GM18867 (cell line): ENCODE measurements around the gene AKAP8.
A peak's percentile ranks its signal among the peaks of the same experiment; 100 is the strongest.
"Not testable (repeated sequence)": the region's sequence is repeated elsewhere in the genome, so short reads cannot be mapped to it uniquely, and the experiment has no call there.

ENCODE experiments used
- ATAC-seq: cut with Tn5 transposase; IDR thresholded peaks from one replicate; pipeline ENCODE4 v1.9.1; 2021; ENCODE audit warnings: mild to moderate bottlenecking, moderate library complexity; ENCODE audit not compliant: unreplicated experiment

AKAP8 gene

GRCh38 chr19:15337202-15337601 lies 42.4 kb downstream of the AKAP8 start:
- ATAC-seq: no peak

DNA sequence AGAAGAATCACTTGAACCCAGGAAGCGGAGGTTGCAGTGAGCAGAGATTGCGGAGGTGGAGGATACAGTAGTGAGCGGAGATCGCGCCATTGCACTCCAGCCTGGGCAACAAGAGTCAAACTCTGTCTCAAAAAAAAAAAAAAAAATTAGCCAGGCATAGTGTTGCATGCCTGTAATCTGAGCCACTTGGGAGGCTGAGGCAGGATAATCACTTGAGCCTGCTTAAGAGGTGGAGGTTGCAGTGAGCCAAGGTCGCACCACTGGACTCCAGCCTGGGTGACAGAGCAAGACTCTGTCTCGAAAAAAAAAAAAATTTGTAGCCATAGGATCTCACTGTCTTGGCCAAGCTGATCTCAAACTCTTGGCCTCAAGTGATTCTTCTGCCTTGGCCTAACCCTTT lies 43.6 kb downstream of the AKAP8 start:
- not testable (repeated sequence) for ATAC-seq

DNA sequence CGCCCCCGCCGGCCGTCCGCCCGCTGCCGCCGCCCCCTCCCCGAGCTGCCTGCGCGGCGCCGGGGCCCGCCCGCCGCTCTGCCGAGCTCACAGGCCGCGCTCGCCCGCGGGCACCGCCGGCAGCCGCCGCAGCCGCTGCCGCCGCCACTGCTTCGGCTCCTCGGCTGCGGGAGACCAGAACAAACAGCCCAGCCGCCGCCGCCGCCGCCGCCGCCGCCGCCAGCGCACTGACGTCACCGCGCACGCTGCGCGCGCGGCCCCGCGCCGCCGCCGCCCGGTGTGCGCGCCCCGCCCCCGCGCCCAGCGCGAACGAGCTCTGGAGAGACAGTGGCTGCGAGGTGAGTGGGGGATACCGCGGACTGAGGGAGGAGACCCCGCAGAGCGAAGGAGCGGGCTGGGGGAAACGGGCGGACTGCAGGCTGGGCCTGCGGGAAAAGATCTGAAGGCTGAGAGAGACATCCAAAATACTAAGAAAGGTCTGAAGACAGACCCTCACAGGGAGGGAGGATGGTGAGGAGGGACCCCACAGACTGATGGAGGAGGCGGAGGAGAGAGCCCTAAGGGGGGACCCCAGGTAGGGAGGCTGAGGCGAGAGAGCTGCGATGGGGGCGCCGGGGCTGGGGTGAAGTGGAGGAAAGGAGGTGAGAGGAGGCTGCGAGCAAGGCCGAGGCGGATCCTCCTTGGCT lies 47.1 kb downstream of the AKAP8 start, which contains the start of gene BRD4:
TSS of gene BRD4 (minus strand) at position 229 of the 686 bp plus-strand sequence. CDS start 59,440 bp downstream, outside the sequence.
- peak; percentile 46 for ATAC-seq

DNA sequence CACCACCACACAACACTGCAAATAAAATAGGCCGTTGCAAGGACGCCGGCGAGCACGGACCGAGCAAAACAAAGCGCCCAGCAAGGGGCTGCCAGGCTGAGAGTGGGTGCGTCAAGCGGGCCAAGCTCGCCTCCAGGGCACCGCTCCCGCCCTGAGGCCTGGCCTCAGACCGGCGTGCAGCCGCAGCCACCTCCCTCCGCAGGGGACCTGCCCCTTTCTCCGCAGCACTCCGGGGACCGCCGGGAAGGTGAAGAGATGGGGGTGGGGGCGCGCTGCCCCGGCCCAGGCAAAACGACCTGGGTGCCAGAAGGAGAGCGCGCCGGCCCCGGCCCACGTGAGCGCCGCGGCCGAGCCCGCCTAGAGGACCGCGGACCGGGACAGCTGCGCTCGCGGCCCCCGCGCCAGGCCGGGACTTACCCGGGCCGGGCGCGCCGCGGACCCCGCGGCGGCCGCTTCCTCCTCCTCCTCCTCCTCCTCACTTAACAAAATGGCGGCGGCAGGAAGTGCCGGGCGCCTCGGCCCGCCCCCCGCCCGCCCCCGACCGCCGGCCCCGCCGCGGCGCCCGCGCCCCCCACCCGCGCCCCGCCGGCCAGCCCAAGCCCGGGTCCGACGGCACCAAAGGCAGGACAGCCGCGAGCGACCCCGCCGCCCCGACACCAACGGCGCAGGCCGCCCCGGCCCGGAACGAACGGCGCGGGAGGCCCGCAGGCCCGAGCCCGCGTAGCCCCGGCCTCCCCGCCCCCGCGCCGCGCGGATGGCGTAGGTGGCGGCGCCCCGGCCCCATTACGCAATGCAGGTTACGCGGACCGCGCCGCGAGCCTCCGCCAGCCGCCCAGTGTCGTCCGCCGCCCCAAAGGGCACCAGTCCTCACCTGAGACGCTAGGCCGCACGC lies 47.9 kb downstream of the AKAP8 start:
- peak; percentile 35 for ATAC-seq

DNA sequence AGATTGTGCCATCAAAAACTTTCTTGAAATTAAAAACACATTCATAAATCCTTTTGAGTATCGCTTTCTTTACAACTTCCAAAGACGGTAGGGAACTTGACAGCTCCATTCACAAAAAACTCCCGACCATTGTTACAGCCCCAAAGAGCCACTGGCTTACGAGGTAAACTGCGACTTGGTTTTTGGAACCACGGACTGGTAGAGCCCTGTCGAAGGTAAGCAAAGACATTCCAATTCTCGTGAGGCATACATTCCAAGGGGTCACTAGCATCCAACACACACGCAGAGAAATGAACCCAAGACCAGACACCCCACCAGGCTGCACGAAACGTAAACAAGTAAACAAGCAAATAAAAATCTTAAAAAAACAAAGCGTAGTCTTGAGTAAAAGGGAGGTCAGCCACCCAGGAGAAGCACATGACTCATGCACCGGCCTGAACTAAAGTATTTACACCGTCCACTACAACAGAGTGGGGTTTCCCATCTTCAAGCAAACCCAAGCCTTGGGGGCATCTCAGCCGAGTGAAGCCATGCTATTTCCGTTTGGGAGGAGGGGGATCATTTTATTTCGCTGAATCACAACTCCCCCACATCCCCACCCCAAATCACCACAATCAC lies 48.7 kb downstream of the AKAP8 start:
- no peak for ATAC-seq

- ATAC-seq: no peak
Observed at GRCh38 chr19:15328312-15328711, 51.3 kb downstream of the AKAP8 start.

DNA sequence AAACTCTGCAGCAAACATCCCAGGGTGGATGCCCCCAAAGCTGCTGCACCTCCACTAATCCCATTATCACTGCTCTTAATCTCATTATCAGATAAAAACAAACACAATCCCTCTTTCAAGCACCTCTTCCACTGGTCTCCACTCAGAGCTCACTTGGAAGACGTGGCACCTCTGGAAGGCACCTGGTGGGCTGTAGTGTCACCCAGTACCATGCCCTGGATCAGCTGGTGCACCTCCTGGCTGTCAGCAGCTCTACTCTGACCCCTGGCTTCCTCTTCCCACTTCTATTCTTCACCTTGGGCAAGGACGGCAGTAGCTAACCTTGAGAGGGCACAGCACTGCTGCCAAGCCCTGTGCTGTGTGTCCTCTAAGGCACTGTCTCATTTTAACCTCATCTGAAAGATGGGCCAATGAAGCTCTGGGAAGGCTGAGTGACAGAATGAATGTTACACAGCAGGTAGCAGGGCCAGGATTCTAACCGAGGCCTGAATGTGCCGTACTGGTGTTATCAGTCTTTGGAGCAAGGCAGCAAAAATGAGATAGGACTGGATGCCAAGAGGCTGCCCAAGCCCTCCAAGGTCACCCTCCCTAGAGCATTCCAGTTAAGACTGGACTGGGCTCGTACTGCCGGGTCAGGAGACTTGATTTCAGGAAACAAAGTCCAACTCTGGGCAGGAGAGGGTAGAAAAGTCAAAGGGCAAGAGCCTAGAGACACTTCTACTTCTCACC lies 54.6 kb downstream of the AKAP8 start:
- no peak for ATAC-seq

DNA sequence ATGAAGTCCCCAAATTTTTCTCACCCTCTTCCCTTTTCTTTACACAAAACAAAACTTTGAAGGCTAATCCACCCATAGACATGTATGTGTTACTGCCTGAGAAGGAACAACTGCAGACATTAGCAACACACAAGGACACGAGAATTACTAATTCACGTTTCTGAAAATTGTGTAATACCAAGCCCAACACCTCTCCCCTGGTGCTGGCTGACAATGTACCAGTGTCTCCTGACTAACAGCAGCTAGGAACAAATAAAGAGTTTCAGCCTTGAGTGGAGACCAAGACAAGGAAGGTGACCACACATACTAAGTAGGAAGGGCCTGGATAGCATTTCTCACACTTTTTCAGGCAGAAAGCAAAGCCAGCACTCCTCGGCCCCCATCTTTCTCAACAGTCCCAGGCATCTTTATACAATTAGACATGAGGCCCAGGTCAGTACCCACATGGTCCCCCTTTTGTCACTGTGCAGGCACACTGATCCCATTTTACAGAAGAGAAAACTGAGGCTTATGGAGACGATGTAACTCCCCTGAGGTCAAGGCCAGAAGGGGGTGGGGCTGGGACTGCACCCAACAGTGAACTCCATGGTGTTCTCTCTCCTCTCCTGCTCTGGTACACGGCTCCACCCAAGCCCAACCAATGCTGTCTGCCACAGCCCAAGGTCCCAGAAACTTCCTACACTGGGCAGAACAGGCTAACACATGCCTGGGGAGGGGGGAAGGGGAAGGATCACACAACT lies 55.9 kb downstream of the AKAP8 start:
- ATAC-seq: no peak

GRCh38 chr19:15321739-15322138 lies 57.8 kb downstream of the AKAP8 start:
- no peak for ATAC-seq

DNA sequence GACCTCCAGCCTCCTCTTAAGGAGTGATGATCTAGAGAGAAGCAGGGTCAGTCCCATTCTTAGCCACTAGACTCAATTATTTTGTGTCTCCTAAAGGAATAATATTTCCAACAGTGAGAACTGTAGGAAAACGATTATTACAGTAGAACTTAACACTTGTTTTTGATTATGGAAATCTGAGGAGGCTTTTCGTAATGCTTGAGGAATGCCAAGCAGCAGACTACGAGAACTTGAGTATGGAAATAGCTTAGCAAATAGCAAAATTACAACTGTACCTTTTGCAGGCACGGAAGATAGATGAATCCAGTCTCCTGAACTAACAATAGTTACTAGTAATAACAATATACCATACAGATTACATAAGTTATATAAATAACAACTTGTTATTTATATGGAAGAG lies 59.5 kb downstream of the AKAP8 start:
- ATAC-seq: no peak

GRCh38 chr19:15318241-15318691 lies 61.3 kb downstream of the AKAP8 start:
- no peak for ATAC-seq

- ATAC-seq: no peak
Observed at GRCh38 chr19:15317392-15318071, 62.1 kb downstream of the AKAP8 start.

GRCh38 chr19:15316498-15316897 lies 63.1 kb downstream of the AKAP8 start:
- ATAC-seq: no peak

DNA sequence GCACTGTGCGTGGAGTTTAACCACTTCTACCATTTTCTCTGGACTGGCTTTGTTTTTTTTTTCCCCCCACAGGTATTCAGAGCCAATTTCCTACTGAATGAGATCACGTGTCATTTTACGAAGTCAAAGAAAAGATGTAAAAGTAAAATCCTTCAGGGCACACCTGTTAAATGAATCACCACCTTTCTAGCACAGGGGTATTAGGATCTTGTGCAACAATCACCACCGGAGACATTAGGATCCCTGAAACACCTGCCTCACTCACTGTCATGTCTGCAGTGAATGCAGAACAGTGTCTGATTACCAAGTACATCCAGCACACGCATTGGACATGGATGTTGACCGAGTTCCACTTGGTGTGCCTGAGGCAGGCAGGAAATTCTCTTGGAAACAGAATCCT lies 64.5 kb downstream of the AKAP8 start:
- no peak for ATAC-seq

DNA sequence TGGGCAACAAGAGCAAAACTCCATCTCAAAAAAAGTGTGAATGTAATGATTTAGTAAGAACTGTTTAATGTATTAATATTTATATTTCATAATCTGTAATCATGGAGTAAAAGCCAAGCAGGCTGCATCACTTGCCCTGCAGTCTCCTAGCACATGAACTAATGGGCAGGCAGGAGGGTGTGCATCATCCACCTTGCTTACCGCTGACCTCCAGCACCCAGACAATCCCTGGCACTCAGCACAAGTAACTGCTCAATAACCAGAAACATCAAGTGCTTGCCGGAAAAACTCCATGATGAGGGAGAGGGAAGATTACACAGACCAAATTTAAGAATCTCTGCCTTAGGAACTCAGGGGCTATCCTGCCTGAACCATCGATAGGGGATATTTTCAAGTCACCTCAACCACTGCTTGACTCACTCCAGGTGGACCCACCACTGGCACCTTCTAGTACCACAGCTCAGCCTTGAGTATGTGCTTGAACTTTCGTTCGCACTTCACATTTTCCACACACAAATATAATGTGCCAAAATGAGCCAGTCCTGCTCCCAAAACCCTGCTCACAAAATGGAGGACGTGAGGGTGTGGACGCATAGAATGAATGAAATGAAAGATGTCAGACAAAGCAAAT lies 65.8 kb downstream of the AKAP8 start:
- ATAC-seq: no peak

DNA sequence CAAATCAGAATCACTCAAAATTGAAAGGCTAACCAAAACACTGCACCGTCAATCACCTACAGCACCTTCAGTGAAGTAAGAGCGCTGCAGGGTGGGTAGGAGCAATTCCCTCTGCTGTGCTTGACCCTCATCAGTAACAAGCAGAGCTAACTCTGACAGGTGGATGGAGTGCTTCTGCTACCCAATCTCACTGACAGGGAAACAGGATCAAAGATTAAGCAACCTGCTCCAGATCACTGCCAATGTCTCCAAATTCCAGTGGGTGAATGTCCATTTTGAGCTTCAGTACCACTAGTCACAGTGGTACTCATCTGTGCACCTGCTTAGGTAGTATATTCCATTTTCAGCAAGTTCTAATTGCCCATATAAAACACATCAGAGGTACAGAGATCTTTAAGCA lies 72.4 kb downstream of the AKAP8 start:
- no peak for ATAC-seq

GRCh38 chr19:15305582-15306334 lies 73.8 kb downstream of the AKAP8 start:
- no peak for ATAC-seq

- ATAC-seq: no peak
Observed at GRCh38 chr19:15304140-15304705, 75.4 kb downstream of the AKAP8 start.
